Fibroblast of skin of scalp (primary cell): ENCODE measurements around the gene RBM22.

Source experiments
- DNase-seq: peaks from one replicate; pipeline ENCODE4 v3.0.0-alpha.2; 2013

The RBM22 gene

GRCh38 chr5:150651924-150652671, 48.8 kb downstream of the RBM22 start:
- no peak for DNase-seq

GRCh38 chr5:150651382-150651781, 49.5 kb downstream of the RBM22 start:
- DNase-seq = no peak

- no peak for DNase-seq
Observed at GRCh38 chr5:150650021-150651006, 50.5 kb downstream of the RBM22 start.

GRCh38 chr5:150649108-150650020, 51.5 kb downstream of the RBM22 start:
- no peak for DNase-seq

GRCh38 chr5:150648294-150649107, 52.4 kb downstream of the RBM22 start:
- DNase-seq = no peak

- DNase-seq = no peak
Observed at GRCh38 chr5:150647275-150648251, 53.3 kb downstream of the RBM22 start.

GRCh38 chr5:150645070-150645700, 55.7 kb downstream of the RBM22 start:
- DNase-seq = peak; percentile 91

- no peak for DNase-seq
Observed at GRCh38 chr5:150644514-150644913, 56.3 kb downstream of the RBM22 start.

- peak; percentile 51 for DNase-seq
Observed at GRCh38 chr5:150644058-150644457, 56.8 kb downstream of the RBM22 start.

GRCh38 chr5:150642991-150643710, 57.7 kb downstream of the RBM22 start:
- peak; percentile 31 for DNase-seq

GRCh38 chr5:150642567-150642927, 58.3 kb downstream of the RBM22 start:
- peak; percentile 92 for DNase-seq

- DNase-seq = no peak
Observed at GRCh38 chr5:150641824-150642566, 58.9 kb downstream of the RBM22 start.

GRCh38 chr5:150641006-150641570, 59.8 kb downstream of the RBM22 start:
- DNase-seq = peak; percentile 83
